Amygdala (tissue), 56 donors: ENCODE measurements around the gene EEPD1.
A peak's percentile ranks its signal among the peaks of the same experiment; 100 is the strongest.
"Not testable (repeated sequence)": the region's sequence is repeated elsewhere in the genome, so short reads cannot be mapped to it uniquely, and the experiment has no call there.

Experiments
- DNase-seq, 56 donors: peaks; one replicate each; lab custom pipeline; 2025; lab: John Stamatoyannopoulos, UW

EEPD1 gene

DNA sequence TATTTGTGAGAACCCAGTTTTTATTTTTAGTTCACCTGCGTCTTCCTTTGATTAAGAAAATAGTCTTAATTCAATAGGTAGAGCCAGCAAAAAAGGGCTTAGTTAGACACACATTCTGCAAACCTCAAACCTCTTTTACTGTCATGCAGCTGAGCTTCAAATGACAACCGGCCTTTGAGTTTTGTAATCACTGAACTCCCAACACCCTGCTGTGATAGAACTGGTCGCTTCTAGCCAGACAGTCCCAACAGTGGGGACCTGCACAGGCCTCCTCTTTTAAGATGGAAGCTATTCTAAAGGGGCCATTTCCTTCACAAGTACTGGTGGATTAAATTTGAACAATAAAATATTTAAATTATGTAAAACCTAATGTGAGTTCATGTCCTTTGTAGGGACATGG, 90.3 kb downstream of the EEPD1 start:
- DNase-seq, result not testable (repeated sequence)

DNA sequence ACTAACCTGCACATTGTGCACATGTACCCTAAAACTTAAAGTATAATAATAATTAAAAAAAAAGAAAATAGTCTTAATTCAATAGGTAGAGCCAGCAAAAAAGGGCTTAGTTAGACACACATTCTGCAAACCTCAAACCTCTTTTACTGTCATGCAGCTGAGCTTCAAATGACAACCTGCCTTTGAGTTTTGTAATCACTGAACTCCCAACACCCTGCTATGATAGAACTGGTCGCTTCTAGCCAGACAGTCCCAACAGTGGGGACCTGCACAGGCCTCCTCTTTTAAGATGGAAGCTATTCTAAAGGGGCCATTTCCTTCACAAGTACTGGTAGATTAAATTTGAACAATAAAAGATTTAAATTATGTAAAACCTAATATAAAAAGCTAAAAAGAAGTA, 90.9 kb downstream of the EEPD1 start:
- DNase-seq, result not testable (repeated sequence)

DNA sequence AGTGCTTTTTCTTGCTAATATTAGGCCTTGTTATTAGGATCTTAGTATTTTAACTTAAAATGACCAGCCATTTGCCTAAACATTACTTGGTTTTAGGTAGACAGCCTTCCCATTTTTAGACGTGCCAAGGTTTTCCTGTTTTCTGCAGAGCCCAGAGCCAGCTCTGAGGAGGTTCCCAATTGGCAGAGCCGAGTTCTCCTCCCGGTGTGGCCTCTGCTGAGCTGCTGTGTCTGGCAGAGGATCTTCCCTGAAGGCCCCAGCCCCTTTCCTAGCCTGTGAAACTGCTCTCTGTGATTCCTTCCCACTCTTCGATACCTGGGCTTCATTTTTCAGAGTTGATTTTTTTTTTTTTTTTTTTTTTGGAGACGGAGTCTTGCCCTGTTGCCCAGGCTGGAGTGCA, 91.4 kb downstream of the EEPD1 start:
- no peak for DNase-seq

DNA sequence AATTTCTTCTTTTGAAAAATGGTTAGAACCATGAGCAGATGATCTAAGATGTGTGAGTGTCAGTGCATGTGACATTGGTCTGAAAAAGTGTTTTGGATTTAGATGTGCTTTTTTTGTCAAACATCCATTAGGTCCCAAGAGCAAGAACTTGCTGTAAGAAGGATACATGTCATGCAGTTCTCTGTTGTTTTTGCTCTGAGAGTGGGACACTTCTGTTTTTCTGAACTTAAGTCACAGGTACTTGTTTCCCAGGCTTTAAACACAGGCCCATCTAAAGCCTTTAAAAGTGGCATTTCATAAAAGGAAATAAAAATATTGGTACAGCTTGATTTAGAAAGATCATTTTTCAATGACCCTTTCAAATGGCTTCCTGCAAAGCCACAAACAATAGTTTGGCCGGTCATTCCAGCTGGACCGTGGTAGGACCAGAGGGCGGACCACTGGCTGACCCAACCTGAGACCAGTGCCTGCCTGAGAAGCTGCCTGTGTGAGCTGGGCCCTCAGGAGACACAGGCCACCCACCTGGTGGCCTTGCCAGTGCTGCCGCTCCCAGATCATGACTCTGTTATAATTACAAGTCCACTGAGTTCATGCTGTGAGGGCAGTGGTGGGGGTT, 92.7 kb downstream of the EEPD1 start:
- no peak for DNase-seq

DNA sequence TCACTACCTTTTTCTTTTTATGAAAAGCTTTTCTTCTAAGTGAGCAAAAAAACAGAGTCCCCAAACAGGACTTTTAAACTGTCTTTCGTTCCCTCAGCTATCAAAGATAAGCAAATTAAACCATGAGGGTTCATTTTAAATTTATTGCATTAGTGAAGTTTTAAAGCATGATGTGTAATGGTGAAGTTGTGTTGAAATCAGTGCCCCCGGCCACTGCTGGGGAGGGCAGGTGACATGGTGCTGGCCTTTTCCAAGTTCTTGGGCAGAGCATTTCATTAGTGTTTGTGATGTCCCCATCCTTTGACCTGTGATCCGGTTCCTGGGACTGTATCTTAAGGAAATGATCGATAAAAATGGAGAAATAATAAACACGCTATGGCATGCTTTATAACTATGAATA, 96.0 kb downstream of the EEPD1 start:
- DNase-seq, result no peak

DNA sequence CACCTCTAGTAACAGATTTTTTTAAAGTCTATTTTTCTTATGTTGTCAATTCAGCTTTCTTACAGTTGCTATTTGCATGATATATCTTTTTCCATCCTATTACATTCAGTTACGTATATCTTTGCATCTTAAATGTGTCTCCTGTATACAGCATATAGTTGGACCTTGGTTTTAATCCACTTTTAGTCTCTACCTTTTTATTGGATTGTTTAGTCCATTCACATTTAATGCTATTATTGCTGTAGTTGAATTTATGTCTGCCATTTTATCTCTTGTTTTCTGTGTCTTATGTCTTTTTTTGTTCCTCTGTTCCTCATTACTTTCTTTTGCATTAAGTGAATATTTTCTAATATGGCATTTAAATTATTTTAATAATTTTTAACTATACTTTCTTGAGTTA, 100.6 kb downstream of the EEPD1 start:
- no peak for DNase-seq

DNA sequence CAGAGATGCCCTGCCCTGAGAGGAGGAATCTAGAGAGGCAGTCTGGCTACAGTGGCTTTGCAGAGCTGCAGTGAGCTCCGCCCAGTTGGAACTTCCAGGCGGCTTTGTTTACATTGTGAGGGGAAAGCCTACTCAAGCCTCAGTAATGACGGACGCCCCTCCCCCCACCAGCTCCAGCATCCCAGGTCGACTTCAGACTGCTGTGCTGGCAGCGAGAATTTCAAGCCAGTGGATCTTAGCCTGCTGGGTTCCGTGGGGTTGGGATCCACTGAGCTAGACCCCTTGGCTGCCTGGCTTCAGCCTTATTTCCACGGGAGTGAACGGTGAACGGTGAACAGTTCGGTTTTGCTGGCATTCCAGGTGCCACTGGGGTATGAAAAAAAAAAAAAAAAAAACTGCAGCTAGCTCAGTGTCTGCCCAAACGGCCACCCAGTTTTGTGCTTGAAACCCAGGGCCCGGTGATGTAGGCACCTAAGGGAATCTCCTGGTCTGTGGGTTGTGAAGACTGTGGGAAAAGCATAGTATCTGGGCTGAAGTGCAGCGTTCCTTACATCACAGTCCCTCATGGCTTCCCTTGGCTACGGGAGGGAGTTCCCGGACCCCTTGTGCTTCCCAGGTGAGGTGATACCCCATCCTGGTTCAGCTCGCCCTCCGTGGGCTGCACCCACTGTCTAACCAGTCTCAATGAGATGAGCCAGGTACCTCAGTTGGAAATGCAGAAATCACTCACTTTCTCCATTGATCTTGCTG, 105.6 kb downstream of the EEPD1 start:
- DNase-seq, result peak in 32 of 56 donors; percentile 7 to 72 (median 38)

DNA sequence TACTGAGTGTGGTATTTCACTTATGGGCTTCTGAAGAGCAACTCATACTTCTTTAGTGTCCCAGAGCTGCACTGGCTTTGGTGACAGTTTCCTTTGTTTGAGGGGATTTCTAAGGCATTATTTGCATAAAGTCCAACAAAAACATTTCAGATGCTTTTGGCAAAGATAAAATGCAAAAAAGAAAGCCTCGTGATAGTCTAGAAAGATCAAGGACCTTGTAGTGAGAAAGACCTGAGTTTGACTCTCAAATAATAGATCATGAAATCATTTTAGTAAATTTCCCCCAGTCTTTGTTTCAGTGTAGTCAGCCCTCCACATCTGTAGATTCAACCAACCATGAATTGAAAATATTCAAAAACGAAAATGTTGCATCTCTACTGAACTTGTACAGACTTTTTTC, 107.4 kb downstream of the EEPD1 start:
- no peak for DNase-seq

DNA sequence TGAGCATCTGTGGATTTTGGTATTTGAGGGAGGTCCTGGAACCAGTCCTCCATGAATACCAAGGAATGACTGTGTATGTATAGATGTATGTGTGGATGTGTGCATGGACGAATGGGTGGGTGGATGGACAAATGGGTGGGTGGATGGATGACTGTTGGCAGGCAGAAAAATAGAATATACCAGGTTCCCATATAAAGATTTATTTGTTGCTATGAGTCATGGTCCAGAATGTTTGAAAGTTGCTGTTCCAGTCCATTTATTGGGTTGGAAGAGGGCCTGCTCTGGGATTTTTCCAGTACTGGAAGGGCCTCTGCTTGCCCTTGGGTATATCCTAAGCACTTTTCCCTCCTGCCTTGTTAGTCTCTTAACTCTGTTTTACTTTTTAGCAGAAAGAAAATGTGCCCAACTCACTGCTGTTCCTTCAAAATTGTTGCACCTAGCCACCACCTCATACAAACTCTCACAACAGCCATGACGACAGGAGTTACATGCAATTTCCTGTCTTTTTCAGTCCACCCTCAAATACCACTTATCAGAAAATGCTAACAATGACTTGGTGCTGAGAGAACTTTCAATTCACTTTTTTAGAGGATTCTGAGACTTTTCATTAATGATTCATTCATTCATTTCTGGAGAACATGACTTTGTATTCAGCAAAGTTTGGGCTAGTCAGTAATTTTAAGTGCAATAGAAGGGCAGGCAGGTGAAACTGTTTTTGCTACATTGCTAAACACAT, 108.1 kb downstream of the EEPD1 start:
- no peak for DNase-seq

DNA sequence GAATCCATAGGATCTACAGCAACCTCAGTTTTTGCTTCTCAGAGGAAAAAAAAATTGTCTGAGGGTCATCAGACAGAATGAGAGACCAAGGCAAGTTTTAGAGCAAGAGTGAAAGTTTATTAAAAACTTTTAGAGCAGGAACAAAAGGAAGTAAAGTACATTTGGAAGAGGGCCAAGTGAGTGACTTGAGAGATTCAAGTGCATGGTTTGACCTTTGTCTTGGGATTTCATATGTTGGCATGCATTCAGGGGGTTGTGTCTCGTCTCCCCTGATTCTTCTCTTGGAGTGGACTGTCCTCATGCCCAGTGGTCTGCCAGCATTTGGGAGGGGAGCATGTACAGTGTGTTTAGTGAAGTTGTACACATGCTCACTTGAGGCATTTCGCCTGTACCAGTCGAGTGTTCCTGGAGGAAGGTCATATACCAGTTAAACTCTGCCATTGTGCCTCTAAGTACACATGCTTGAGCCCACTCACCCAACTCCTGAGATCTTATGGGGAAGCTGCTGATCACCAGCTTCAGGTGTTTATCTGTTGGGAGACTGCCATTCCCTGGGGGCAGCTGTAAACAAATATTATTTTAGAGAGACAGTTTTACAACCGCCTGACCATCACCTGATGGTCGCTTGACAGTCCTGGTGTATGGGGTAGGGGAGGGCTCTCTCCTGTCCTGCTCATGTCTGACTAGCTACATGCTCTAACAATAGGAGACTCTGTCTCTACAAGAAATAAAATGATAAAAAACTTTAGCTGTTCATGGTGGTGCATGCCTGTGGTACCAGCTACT, 109.4 kb downstream of the EEPD1 start:
- no peak for DNase-seq

DNA sequence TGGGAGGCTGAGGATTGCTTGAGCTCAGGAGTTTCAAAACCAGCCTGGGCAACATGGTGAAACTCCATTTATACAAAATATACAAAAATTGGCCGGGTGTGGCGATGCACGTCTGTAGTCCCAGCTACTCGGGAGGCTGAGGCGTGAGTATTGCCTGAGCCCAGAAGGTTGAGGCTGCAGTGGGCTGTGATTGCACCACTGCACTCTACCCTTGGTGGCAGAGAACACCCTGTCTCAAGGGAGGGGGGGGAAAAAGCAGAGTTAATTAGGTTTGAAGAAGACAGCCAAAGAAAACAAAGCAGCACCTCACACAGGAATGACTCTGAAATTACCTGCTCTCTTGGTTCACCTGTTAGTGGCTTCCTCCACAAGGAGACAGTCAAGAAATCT, 110.0 kb downstream of the EEPD1 start:
- no peak for DNase-seq

DNA sequence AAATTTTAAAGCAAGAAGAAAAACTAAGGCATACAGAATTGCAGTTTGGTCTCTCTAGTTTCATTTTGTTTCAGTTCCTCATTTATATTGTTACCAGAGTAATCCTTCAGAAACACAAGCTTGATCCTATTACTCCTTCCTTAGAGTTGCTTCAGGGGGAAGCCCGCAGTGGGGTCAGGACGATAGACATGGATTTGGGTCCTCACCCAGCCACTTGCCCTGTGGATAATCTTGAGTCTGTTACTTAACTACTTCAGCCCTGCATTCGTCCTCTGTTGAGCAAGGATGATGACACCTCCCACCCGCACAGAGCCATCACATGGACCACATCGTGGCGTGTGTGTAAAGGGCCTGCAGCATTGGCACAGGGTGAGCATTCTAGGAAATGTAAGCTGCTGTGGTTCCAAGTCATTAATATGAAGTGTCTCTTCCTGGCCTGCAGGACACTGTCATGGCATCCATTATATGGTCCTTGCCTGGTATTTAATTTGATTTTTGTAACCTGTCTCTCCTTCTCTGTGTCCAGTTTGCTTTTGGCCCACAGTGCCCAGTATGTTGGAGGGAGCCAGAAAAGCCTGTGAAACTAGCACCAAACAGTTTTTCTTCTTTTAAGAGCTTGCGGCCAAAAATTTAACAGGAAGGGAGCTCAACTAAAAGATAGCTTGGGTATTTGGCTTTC, 111.2 kb downstream of the EEPD1 start:
- peak in 4 of 56 donors; percentile 12 to 28 (median 20) for DNase-seq

DNA sequence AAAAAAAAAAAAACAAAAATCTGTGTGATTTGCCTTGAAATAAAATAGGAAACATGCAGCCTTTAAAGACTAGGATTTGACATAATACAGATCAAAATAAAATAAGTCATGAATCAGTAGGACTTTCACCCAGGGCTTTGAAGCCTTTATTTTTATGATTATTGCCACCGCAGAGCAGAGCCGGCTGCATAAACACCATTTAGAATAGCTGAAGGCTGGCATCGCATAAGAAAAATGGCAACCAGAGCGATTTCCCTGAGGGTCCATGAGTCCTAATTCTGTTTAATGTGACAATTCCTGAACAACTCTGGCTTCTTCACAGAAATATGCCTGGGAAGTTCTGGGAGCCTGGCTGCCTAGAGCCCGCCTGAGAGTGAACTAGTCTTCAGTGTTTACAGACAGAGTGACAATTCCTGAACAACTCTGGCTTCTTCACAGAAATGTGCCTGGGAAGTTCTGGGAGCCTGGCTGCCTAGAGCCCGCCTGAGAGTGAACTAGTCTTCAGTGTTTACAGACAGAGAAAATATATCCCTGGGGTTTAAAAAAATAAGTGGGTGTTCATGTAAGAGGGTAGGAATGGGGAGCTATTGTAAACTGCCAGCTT, 112.0 kb downstream of the EEPD1 start:
- DNase-seq, result no peak

DNA sequence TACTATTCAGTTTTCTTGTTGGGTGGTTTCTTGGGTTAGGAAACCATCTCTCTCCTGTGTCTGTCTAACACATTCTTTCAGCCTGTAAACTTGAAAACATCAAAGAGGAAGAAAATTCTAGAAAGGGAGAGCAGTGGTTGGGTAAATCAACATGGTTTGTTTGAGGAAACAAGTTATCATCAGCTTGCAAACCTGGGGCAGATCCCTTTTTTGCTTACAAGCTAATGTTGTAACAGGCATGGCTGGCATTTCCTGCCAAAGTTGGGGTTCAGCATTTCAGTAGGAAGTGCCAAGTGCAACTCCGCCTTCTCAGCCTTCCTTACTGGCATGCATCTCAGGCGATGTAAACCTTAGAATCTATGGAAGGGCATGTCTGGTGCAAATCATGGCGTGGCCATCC, 112.6 kb downstream of the EEPD1 start:
- DNase-seq, result peak in 4 of 56 donors; percentile 16 to 33 (median 28)

DNA sequence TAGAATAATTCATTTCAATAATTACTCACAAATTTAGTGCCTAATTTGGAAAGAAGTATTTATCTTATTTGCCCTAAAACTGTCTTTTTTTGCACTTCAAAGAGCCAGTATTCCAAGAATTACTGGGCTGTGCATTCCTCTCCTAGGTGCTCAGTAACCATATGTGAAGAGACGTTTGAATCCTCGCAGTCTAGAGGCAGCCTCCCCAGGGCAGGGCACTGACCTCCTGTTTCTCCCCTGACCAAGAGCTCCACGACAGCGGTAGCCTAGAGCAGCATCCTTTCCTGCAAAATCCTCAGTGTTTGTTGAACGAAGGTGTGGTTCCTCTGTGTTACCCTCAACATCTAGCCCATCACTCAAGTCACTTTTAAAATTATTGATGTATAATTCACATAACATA, 113.1 kb downstream of the EEPD1 start:
- DNase-seq, result no peak

DNA sequence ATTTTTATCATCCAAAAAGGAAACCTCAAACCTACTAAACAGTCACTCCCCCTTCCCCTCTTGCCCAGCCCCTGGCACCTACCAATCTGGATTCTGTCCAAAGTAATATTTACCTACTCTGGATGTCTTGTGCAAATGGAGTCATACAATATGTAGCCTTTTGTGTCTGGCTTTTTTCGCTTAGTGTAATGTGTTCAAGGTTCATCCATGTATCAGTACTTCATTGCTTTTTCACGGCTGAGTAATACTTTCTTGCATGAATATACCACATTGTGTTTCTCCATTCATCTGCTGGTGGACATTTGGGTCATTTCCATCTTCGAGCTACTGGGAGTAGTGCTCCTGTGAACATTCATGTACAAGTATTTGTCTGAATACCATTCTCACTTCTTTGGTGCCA, 113.6 kb downstream of the EEPD1 start:
- no peak for DNase-seq

DNA sequence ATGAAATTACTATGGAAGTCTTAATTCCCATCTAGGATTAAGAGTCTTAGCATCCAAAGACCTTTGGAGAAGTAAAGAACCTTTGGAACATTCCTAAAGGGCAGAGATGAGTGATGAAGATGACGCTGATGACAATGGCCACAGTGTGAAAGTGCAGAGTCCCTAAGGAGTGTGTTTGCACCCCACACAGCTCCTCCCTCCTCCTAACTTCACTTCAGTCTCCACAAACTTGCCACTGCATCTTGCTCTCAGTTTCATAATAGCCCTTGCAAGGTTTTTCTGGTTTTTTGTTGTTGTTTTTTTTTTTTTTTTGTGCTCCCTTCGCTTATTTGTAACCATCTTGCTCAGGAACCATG, 119.1 kb downstream of the EEPD1 start:
- no peak for DNase-seq

DNA sequence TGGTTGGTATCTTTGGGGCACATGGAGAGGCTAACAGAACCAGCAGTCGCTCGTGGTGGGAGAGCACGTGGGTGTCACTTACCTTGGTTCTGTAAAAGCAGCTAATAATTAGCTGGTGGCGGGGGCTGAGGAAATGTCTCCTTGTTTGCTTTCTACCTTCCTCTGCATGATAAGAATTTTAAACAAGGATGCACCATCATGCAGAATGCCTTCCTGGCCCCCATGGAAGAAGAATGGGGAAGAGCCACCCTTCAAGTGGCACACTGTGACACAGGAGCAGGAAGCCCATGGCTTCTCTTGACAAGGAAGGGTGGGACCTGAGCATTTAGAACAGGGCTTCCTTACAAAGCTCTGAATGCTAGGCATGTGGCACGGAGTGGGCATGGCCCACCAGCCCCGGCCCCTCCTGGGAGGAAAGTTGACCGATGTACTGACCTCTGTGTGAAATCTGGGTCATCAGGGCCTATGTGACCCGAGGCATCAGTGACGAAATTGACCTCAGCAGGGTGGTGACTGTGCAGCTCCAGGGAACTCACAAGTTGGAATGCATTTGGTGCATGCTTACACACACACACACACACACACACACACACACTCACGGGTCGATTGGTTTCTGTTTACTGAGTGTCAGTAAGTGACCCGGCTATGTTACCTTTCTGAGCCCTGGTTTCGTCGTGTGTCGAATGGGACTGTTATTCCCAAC, 119.7 kb downstream of the EEPD1 start:
- DNase-seq, result no peak

DNA sequence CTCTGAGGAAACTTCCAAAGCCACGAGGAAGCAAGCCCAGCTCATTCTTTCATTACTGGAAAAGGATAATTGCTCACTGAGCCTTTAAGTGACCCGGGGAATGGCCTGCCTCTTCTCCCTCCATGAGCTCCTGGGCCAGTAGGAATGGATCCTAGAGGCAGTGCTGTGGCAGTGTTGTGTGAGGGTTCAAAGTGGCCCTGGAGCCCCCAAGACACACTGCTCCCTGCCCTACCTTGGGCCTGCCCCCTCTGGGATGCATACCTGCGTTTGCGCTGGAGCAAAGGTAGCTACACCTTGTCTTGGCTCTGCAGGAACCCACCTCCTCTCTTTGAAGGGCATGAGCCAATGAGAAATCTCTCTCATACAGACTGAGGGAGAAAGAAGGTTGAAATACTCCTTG, 120.8 kb downstream of the EEPD1 start:
- DNase-seq, result no peak
